HUES48 (cell line): Measurements from ENCODE around the gene UGP2.
"Not testable (repeated sequence)": the region's sequence is repeated elsewhere in the genome, so short reads cannot be mapped to it uniquely, and the experiment has no call there.

Source experiments
- H3K27ac ChIP-seq: one replicate; pipeline ENCODE4 v1.7.0; 2013; ENCODE audit warnings: low read depth, low read length, inconsistent platforms
- H3K27me3 ChIP-seq: 2 replicates; pipeline ENCODE4 v1.6.1; 2013; ENCODE audit warnings: mild to moderate bottlenecking, low read length; ENCODE audit not compliant: control insufficient read depth, insufficient read depth
- H3K36me3 ChIP-seq: 2 replicates; pipeline ENCODE4 v1.6.1; 2013; ENCODE audit warnings: low read length; ENCODE audit not compliant: control insufficient read depth, insufficient read depth
- H3K4me1 ChIP-seq: 2 replicates; pipeline ENCODE4 v1.6.1; 2013; ENCODE audit warnings: mild to moderate bottlenecking, low read length; ENCODE audit not compliant: control insufficient read depth, insufficient read depth
- H3K4me3 ChIP-seq: 2 replicates; pipeline ENCODE4 v1.5.1; 2013; ENCODE audit warnings: mild to moderate bottlenecking, low read depth, low read length
- H3K9ac ChIP-seq: 2 replicates; pipeline ENCODE4 v1.6.1; 2013; ENCODE audit warnings: mild to moderate bottlenecking, low read depth, low read length, moderate library complexity
- H3K9me3 ChIP-seq: 2 replicates; pipeline ENCODE4 v1.6.1; 2013; ENCODE audit warnings: low read length; ENCODE audit not compliant: control insufficient read depth, insufficient read depth

The UGP2 gene

DNA sequence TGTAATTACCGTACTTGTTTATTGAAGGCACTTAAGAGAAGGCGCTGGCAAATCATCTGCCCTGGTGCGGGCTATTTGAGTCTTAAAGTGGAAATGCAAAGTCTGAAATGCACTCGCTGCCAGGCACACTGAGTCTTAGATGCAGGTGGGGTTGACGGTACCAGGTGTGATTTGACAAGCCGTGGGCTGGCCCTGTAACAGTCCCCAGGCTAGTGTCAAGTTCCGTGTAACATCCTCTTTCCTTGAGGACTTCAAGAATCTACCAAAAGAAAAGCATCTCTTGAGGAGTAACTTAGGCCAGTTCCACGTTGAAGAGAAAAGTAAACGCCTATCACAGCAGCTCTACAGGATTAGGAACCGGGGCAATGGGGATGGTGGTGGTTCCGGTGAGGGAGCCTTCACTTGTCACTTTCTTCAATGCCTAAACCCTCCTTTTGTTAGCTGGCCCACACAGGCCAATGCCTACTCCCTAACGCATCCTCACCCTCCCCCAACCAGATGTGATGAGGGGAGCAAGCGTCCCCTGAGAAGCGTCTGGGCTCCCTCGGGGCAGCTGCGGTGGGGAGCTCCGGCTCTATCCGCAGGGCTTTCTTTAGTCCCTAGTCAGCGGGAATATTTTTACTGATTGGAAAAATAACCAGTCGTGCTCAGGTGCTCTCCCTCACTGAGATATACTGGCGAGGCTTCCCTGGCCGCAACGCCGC lies 1.5 kb upstream of the UGP2 start:
- Histone ChIP-seq H3K9me3 (no peaks in the 10 kb centered on the region), H3K9ac (peak overlapping the region; percentile 63), H3K4me3 (peak overlapping the region; percentile 83), H3K4me1 (peaks cover 7% of the 10 kb centered on the region; the same call in 1 of the 2 replicates), H3K36me3 (peaks cover 18% of the 10 kb centered on the region), H3K27ac (peak overlapping the region; percentile 100), H3K27me3 (no peaks in the 10 kb centered on the region)

GRCh38 chr2:63840785-63841253 lies 877 bp upstream of the UGP2 start:
- H3K4me1 ChIP-seq, result peaks cover 12% of the 10 kb centered on the region; the same call in 1 of the 2 replicates
- peak overlapping the region; percentile 96 for H3K9ac ChIP-seq
- no peaks in the 10 kb centered on the region for H3K27me3 ChIP-seq
- peak overlapping the region; percentile 100 for H3K27ac ChIP-seq
- peak overlapping the region; percentile 83 for H3K4me3 ChIP-seq
- no peaks in the 10 kb centered on the region for H3K9me3 ChIP-seq
- H3K36me3 ChIP-seq, result peaks cover 24% of the 10 kb centered on the region

DNA sequence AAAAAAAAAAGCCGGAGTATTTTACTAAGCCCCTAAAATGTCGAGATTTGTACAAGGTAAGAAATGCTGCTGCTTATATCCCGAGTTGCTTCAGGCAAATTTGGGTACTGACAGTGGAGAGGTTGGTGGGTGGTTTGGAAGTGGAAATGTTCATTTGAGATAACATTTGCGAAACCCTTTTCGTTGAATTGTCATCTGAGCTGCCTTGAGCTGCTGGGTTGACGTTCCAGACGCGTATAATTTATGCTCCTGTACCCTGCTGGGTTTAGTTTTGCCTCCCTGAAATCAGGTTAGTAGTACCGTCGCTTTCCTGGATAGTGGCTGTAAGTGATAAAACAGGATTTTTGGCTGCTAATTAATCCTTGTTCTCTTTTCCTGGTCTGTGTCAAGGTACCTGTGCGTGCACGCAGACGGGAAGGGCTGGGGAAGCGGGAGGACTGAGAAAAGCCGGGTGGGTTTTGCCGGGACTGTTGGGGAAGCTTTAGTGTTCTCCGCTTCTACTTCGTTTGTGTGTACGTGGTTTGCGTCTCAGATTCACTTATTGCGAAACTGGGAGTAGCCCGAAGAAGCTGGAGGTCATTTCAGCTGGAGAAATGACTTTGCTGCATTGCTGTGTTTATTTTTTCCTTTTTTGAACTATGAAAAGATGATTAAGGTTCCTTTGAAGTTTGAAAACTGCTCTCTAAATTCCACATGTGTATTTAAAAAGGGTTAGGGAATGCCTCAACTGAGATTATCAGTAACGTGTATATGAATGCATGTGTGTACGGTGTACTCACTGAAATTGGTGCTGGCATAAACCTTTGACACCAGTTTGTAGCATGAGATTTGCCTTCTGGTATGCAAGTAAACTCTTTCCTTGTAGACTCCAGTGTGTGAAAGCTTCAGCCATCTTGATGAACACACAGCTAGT lies 709 bp downstream of the UGP2 start:
- Histone ChIP-seq H3K36me3 (peaks cover 32% of the 10 kb centered on the region), H3K27ac (peak overlapping the region; percentile 100), H3K4me3 (peak overlapping the region; percentile 83)

DNA sequence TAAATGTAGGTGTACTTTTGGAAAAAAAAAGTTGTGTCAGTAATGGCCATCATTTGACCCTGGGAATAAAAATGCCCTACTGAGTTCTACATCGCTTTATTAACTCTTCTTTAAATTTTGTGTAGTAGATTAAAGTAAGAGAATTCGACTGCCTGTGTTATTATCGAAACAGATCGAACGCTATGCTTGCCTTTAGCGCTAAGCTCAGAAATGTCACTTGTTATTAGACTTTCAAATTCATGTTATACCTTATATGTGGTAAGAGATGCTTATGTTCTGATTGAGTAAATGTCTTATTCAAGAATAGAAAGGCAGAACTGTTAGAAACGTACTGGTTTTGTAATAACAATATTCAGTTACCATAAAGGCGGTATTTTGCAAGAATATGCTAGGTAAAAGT lies 1.4 kb downstream of the UGP2 start:
- peak overlapping the region; percentile 100 for H3K27ac ChIP-seq
- peak overlapping the region; percentile 83 for H3K4me3 ChIP-seq
- peaks cover 32% of the 10 kb centered on the region for H3K36me3 ChIP-seq
- no peaks in the 10 kb centered on the region for H3K9me3 ChIP-seq
- H3K9ac ChIP-seq, result peak overlapping the region; percentile 96
- no peaks in the 10 kb centered on the region for H3K27me3 ChIP-seq
- H3K4me1 ChIP-seq, result peaks cover 31% of the 10 kb centered on the region

More for the DNA sequence above, 709 bp downstream of the UGP2 start:
- no peaks in the 10 kb centered on the region for H3K9me3 ChIP-seq
- H3K9ac ChIP-seq, result peak overlapping the region; percentile 96
- peaks cover 26% of the 10 kb centered on the region for H3K4me1 ChIP-seq
- no peaks in the 10 kb centered on the region for H3K27me3 ChIP-seq

GRCh38 chr2:63843791-63844190 lies 2.1 kb downstream of the UGP2 start:
- Histone ChIP-seq H3K9ac (peak overlapping the region; percentile 96), H3K9me3 (no peaks in the 10 kb centered on the region), H3K4me1 (peaks cover 36% of the 10 kb centered on the region), H3K4me3 (peak overlapping the region; percentile 83), H3K27ac (peak overlapping the region; percentile 11), H3K36me3 (peaks cover 32% of the 10 kb centered on the region), H3K27me3 (no peaks in the 10 kb centered on the region)

- Histone ChIP-seq H3K4me3 (peak overlapping the region; percentile 83), H3K27me3 (no peaks in the 10 kb centered on the region), H3K9me3 (no peaks in the 10 kb centered on the region), H3K4me1 (peaks cover 43% of the 10 kb centered on the region), H3K9ac (peak overlapping the region; percentile 96), H3K36me3 (peaks cover 32% of the 10 kb centered on the region), H3K27ac (peak overlapping the region; percentile 76)
Measured at GRCh38 chr2:63844616-63845015, 2.9 kb downstream of the UGP2 start.

DNA sequence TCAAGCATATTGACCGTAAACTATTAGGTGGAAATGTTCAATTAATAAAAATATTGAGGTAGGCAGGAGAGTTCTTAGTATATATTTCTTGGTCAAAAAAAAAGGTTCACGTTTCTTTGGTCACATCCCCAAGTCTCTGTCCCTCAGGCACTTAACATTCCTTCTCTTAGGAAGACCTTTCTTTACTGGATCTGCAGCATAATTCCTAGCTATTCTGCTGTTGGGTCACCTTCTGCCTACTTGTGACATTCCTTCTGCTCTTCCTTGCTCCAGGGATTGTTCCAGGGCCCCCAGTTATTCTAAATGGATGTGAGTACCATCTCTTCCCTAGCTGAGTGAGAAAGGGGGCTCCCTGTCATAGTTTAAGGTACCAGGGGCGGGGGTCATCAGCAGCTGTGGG lies 4.2 kb downstream of the UGP2 start:
- no peaks in the 10 kb centered on the region for H3K27me3 ChIP-seq
- H3K4me1 ChIP-seq, result peaks cover 49% of the 10 kb centered on the region
- H3K9ac ChIP-seq, result peak overlapping the region; percentile 96
- peaks cover 35% of the 10 kb centered on the region for H3K36me3 ChIP-seq
- H3K27ac ChIP-seq, result peak overlapping the region; percentile 76
- H3K4me3 ChIP-seq, result peak overlapping the region; percentile 83
- H3K9me3 ChIP-seq, result no peaks in the 10 kb centered on the region

DNA sequence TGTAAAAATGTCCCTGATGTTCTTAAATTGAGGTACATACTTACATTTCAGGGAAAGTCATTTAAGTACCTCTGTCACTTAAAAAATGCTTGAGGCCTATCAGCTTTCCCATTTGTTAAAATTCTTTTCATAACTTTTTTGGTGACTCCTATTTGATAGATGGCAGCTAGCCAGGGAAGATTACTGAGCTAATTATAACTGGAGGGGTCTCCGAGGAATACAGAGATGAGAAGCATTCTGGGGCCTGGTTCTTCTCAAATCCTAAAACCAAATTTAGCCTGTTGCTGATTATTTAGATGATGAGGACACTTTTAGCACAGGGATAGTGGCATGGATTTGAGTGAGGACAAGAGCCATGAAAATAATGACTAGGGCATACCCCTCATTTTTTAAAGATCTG lies 4.8 kb downstream of the UGP2 start:
- H3K36me3 ChIP-seq, result peaks cover 40% of the 10 kb centered on the region
- peak overlapping the region; percentile 83 for H3K4me3 ChIP-seq
- no peaks in the 10 kb centered on the region for H3K27me3 ChIP-seq
- H3K9ac ChIP-seq, result peak overlapping the region; percentile 50
- peak overlapping the region; percentile 76 for H3K27ac ChIP-seq
- no peaks in the 10 kb centered on the region for H3K9me3 ChIP-seq
- H3K4me1 ChIP-seq, result peaks cover 55% of the 10 kb centered on the region

GRCh38 chr2:63847571-63847970 lies 5.9 kb downstream of the UGP2 start:
- Histone ChIP-seq H3K4me1 (peaks cover 66% of the 10 kb centered on the region), H3K27ac (peak overlapping the region; percentile 97), H3K4me3 (peak overlapping the region; percentile 83), H3K36me3 (peaks cover 51% of the 10 kb centered on the region), H3K9ac (peak overlapping the region; percentile 67)
- H3K27me3 ChIP-seq, H3K9me3 ChIP-seq: not testable (repeated sequence)

DNA sequence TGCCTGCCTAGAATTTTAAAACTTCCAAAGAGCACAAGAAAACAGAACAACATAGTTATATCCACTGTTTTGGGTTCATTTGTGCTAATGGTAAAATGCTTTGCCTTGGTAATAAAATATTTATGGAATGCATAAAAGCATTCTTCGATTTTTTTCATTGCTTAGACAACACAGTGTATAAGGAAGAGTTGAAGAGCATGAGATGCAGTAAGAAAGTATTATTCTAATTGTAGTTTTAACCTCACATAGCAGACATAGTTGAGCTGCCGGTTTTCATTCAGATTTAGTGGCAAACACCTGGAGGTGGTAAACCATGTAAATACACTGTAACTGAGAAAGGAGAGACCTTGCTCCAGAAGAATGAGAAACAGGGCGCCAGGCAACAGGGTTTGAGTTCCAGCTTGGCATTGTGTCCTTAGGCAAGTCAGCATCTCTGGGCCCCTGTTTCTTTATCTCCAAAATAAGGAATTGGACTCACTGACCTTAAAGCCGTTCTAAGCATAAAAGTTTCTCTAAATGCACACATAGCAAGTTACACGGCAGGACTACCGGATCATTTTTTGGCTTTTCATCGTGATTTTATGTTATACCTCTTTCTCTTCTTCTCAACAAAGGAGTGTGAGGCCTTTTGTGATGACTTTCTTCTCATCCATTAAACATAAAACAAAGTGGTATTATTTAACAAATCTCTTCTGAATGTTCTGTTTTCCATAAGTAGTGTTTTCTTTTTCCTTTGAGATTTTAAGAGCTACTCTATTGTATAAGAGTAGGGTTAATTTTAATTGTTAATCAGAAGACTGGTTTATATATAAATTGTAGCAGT lies 7.9 kb downstream of the UGP2 start:
- H3K27ac ChIP-seq, result peak overlapping the region; percentile 97
- peak overlapping the region; percentile 32 for H3K9ac ChIP-seq
- no peaks in the 10 kb centered on the region for H3K9me3 ChIP-seq
- peaks cover 53% of the 10 kb centered on the region for H3K36me3 ChIP-seq
- H3K4me3 ChIP-seq, result peak overlapping the region; percentile 50
- H3K4me1 ChIP-seq, result peaks cover 86% of the 10 kb centered on the region
- H3K27me3 ChIP-seq, result no peaks in the 10 kb centered on the region
